ENCODE results near the gene PRKCA. TPM values are rescaled to one million over a fixed set of nuclear protein-coding genes. Genes with fewer than 3 reads are reported as not detected.

Gene PRKCA
- total RNA-seq, result 61.0 TPM

DNA sequence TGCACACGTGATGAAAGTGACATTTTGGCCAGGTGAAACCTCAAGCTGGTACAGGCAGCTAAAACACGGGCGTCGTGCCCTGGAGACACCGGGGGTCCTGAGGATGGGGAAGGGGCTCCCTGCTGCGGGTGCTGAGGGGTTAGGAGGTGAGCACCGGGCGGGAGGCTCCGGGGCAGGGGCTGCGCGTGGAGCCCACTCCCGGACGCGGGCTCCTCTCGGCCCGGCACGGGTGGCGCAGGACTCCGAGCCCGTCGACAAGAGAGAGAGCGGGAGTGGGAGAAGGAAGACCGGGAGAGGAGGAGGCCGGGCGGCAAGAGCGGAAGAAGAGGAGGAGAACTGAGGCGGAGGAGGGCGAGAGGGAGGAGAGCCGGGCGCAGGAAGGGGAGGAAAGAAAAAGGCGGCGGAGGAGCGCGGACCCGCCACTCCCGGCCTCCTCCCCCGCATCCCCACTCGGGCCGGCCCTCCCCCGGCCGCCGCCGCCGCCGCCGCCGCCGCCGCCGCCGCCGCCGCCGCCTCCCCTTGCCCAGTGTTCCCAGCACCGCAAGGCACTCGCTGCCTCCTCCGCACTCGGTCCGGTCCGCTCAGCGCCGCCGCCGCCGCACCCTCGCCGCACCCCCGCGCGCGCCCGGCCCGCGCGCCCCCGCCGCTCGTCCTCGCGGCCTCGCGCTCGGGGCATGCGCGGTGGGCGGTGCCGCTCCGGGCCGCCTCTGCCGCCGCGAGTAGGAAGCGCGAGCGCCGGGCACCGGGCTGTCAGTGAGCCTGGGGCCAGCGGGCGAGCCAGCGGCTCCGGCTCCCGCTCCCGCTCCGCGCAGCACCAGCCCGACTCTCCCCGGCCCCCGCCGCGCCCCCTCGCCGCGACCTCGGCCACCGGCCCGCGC lies at the start of gene PRKCA:
TSS of gene PRKCA (plus strand) at position 750 of the 878 bp plus-strand sequence.

DNA sequence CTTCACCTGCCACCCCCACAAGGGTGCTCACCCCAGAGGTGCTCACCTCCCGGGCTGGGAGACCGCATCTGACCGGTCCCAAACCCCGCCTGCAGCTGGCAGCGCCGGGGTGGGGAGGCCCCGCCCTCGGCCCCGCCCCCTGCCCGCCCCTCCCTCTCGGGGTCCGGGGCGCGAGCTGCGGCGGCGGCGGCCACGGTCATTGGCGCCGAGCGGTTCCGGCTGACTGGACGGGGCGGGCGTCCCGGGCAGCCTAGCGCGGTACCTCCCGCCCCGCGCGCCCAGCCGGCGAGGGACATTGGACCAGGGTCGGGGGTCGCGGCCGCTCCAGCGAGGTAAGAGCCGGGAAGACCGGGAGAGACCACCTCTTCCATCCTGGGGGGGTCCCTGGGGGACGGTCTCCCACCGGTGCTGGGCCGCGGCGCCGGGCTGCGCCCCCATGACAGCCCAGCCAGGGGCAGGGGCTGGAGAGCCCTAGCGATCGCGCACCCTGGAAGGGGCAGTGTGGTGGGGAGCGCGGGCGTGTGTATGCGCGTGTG lies 532.6 kb downstream of the PRKCA start, which contains the start of gene CACNG5:
TSS of gene CACNG5 (plus strand) at position 199 of the 536 bp plus-strand sequence. CDS start 42,216 bp downstream, outside the sequence.

Small RNA genes lying within 50 kb of the gene (small RNA-seq; reads per million reads assigned to genes)
- gene MIR634 (ENCODE audit: low replicate concordance) (not detected), gene RN7SL735P (ENCODE audit: low replicate concordance) (0.18 reads per million), gene RNA5SP444 (ENCODE audit: low replicate concordance) (not detected), gene RNA5SP445 (ENCODE audit: low replicate concordance) (not detected), gene RNU6-928P (ENCODE audit: low replicate concordance) (not detected)

Other genes with a start within 250 kb of the PRKCA start
- gene CEP112, start 110.5 kb upstream of the PRKCA start, total RNA-seq, result 18.8 TPM
- gene APOH, start 73.2 kb upstream of the PRKCA start, total RNA-seq, result not detected